K562 (cell line): ENCODE results near the gene GPRIN3.

ENCODE experiments used
- CEBPB ChIP-seq: fragments of 450-650 bp; IDR thresholded peaks from 2 replicates; pipeline ENCODE4 v1.6.1; 2016; ENCODE audit warnings: missing genetic modification characterization, missing compliant biosample characterization
- ELF1 ChIP-seq: fragments of 200-800 bp; sonication (Bioruptor generic); IDR thresholded peaks from 2 replicates; pipeline ENCODE4 v1.6.1; 2016; ENCODE audit warnings: missing genetic modification characterization, missing compliant biosample characterization
- SNRNP70 ChIP-seq: fragments of 200-400 bp; formaldehyde crosslinking; optimal IDR thresholded peaks from 2 replicates; pipeline ENCODE3; 2017; ENCODE audit warnings: low read depth, low read length
- TF ChIP-seq, protein P1 (sequence below), 3 experiments: IDR thresholded peaks in 2 of 3; conservative IDR thresholded peaks in 1 of 3; 2 replicates each; pipeline ENCODE4 v1.5.1; 2011 to 2012; ENCODE audit warnings: low read length in 3 of 3, mild to moderate bottlenecking in 3 of 3, control low read depth in 2 of 3, improper control_type of control experiment in 1 of 3, inconsistent platforms in 1 of 3, low read depth in 1 of 3, mixed read lengths in 1 of 3, moderate library complexity in 1 of 3; ENCODE audit not compliant: insufficient read depth in 2 of 3
- TF ChIP-seq, protein P2 (sequence below): fragments of 450-650 bp; formaldehyde crosslinking; IDR thresholded peaks from 2 replicates; pipeline ENCODE4 v1.4.0; 2020; ENCODE audit warnings: mild to moderate bottlenecking, mixed read lengths
- TF ChIP-seq, protein P3 (sequence below), 2 experiments: fragments of 450-650 bp; IDR thresholded peaks; 2 replicates each; pipeline ENCODE4 v1.6.1; 2018; ENCODE audit warnings: mild to moderate bottlenecking in 2 of 2, low read depth in 1 of 2; ENCODE audit not compliant: partially characterized antibody in 2 of 2

DNA sequence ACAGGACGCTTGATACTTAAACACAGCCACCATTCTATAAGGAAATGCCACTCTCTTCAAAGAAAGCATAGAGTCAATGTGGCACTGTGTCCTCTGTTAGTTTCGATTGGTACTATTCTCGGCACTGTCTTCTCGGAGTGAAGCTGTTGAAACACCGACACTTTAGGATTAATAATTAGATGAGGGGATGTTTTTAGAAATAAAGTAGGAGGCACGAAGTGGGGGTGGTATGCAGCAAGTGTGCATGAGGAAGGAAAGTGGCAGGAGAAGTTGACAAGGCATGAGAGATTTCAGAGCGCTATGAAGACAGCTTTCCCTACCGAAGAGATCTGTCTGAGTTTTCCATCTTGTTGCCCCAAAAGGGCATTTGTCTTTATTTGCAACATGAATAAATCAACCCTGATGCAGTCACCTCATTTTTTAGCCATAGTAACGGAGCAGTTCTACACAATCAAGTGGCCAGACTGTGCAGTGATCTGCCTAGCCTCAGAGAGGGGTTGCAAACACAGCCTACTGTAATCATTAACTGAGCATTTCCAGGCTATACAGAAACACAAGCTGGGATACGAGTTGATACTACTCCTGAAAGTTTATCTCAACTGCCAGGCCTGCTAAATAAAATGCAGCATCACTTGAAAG, 8.3 kb downstream of the GPRIN3 start:
- TF ChIP-seq, protein P1, sequence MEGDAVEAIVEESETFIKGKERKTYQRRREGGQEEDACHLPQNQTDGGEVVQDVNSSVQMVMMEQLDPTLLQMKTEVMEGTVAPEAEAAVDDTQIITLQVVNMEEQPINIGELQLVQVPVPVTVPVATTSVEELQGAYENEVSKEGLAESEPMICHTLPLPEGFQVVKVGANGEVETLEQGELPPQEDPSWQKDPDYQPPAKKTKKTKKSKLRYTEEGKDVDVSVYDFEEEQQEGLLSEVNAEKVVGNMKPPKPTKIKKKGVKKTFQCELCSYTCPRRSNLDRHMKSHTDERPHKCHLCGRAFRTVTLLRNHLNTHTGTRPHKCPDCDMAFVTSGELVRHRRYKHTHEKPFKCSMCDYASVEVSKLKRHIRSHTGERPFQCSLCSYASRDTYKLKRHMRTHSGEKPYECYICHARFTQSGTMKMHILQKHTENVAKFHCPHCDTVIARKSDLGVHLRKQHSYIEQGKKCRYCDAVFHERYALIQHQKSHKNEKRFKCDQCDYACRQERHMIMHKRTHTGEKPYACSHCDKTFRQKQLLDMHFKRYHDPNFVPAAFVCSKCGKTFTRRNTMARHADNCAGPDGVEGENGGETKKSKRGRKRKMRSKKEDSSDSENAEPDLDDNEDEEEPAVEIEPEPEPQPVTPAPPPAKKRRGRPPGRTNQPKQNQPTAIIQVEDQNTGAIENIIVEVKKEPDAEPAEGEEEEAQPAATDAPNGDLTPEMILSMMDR (IDR thresholded peaks at IDR 0.05 in 2 of 3, conservative IDR thresholded peaks at IDR 0.05 in 1 of 3; ENCODE audit: insufficient read depth in 2 of 3, low read depth in 1 of 3, low read length in 3 of 3): no peak
- TF ChIP-seq CEBPB (tag): no peak
- TF ChIP-seq, protein P2, sequence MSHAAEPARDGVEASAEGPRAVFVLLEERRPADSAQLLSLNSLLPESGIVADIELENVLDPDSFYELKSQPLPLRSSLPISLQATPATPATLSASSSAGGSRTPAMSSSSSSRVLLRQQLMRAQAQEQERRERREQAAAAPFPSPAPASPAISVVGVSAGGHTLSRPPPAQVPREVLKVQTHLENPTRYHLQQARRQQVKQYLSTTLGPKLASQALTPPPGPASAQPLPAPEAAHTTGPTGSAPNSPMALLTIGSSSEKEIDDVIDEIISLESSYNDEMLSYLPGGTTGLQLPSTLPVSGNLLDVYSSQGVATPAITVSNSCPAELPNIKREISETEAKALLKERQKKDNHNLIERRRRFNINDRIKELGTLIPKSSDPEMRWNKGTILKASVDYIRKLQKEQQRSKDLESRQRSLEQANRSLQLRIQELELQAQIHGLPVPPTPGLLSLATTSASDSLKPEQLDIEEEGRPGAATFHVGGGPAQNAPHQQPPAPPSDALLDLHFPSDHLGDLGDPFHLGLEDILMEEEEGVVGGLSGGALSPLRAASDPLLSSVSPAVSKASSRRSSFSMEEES (CRISPR knock-in tag): no peak
- TF ChIP-seq, protein P3, sequence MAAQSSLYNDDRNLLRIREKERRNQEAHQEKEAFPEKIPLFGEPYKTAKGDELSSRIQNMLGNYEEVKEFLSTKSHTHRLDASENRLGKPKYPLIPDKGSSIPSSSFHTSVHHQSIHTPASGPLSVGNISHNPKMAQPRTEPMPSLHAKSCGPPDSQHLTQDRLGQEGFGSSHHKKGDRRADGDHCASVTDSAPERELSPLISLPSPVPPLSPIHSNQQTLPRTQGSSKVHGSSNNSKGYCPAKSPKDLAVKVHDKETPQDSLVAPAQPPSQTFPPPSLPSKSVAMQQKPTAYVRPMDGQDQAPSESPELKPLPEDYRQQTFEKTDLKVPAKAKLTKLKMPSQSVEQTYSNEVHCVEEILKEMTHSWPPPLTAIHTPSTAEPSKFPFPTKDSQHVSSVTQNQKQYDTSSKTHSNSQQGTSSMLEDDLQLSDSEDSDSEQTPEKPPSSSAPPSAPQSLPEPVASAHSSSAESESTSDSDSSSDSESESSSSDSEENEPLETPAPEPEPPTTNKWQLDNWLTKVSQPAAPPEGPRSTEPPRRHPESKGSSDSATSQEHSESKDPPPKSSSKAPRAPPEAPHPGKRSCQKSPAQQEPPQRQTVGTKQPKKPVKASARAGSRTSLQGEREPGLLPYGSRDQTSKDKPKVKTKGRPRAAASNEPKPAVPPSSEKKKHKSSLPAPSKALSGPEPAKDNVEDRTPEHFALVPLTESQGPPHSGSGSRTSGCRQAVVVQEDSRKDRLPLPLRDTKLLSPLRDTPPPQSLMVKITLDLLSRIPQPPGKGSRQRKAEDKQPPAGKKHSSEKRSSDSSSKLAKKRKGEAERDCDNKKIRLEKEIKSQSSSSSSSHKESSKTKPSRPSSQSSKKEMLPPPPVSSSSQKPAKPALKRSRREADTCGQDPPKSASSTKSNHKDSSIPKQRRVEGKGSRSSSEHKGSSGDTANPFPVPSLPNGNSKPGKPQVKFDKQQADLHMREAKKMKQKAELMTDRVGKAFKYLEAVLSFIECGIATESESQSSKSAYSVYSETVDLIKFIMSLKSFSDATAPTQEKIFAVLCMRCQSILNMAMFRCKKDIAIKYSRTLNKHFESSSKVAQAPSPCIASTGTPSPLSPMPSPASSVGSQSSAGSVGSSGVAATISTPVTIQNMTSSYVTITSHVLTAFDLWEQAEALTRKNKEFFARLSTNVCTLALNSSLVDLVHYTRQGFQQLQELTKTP (IDR thresholded peaks at IDR 0.05; ENCODE audit: low read depth in 1 of 2, partially characterized antibody in 2 of 2): no peak
- TF ChIP-seq ELF1 (tag): no peak
- no peak for TF ChIP-seq SNRNP70
